Neutrophil (primary cell): ENCODE data around the gene SNU13.
"Not testable (repeated sequence)": the region's sequence is repeated elsewhere in the genome, so short reads cannot be mapped to it uniquely, and the experiment has no call there.

Experiments used
- H3K27ac ChIP-seq: fragments of 200-600 bp; sonication (generic); 2 replicates; pipeline ENCODE4 v1.5.1; 2016; ENCODE audit warnings: mild to moderate bottlenecking, moderate library complexity
- H3K27me3 ChIP-seq: fragments of 200-600 bp; sonication (generic); 2 replicates; pipeline ENCODE4 v1.6.0; 2016; ENCODE audit warnings: mild to moderate bottlenecking
- H3K36me3 ChIP-seq: fragments of 200-600 bp; sonication (generic); 2 replicates; pipeline ENCODE4 v1.5.1; 2017
- H3K4me1 ChIP-seq, 2 experiments: fragments of 200-600 bp in 1 of 2; sonication (generic) in 1 of 2; 1 replicate in 1 of 2; 2 replicates in 1 of 2; pipeline versions ENCODE4 v1.5.1 to v1.6.1; 2013 to 2016; ENCODE audit warnings: low read depth in 1 of 2, low read length in 1 of 2, mild to moderate bottlenecking in 1 of 2, moderate library complexity in 1 of 2; ENCODE audit not compliant: control insufficient read depth in 1 of 2, insufficient read depth in 1 of 2
- H3K4me3 ChIP-seq, 2 experiments: fragments of 200-600 bp in 1 of 2; sonication (generic) in 1 of 2; 1 replicate in 1 of 2; 2 replicates in 1 of 2; pipeline ENCODE4 v1.5.1; 2013 to 2016; ENCODE audit warnings: low read depth in 1 of 2, low read length in 1 of 2, mild to moderate bottlenecking in 1 of 2, moderate library complexity in 1 of 2
- H3K9me3 ChIP-seq: fragments of 200-600 bp; sonication (generic); 2 replicates; pipeline ENCODE4 v1.5.1; 2016
- CTCF ChIP-seq: fragments of 200-600 bp; sonication (generic); IDR thresholded peaks from 2 replicates; pipeline ENCODE4 v1.5.1; 2016; ENCODE audit warnings: antibody characterized with exemption

Gene SNU13

DNA sequence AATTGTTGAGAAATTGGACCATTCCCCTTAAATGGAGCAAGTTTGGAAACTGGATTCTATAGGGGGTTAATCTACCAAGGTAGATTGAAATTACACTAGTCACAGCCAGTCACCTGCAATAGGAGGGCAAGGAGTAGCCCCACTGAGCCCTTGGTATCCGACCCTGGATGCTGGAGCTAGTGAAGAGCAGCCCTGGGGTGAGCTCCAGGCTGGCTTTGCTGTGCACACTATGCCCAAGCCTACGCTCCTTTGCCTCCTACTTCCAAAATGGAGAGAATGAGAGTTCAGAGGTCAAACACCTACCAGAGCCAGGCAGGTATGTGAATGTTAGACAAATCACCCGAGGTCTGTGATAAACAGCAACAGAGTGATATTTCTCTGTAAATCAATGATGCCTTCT is 23.7 kb downstream of the SNU13 start:
- Histone ChIP-seq H3K27ac (no peak overlapping the region), H3K36me3 (peaks cover 51% of the 10 kb centered on the region), H3K9me3 (no peaks in the 10 kb centered on the region), H3K27me3 (no peaks in the 10 kb centered on the region), H3K4me3 (no peak overlapping the region), H3K4me1 (peaks cover 9 to 12% of the 10 kb centered on the region in 2 experiments)
- TF ChIP-seq CTCF: no peak

DNA sequence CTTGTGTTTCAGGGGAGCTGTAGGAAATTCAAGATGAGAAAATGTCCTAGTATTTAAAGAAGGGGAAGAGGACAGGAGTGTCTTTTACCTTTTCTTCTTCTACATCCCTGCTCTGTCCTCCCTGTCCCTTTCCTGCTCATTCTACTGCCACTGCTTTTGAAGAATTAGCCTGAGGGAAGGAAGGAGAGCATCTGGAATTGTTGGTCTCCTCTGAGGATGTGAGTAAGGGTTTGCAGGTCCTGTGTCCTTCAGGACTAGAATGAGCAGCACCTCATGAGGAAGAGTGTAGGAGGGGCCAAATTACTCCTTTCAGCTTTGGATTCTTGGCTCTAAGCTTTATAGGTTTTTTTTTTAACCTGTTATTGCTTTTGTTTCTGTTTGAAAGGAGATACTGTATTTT is 24.2 kb downstream of the SNU13 start:
- TF ChIP-seq CTCF: no peak
- H3K4me3 ChIP-seq: no peak overlapping the region
- H3K4me1 ChIP-seq: peaks cover 9 to 12% of the 10 kb centered on the region in 2 experiments
- H3K27ac ChIP-seq: no peak overlapping the region
- peaks cover 55% of the 10 kb centered on the region for H3K36me3 ChIP-seq
- H3K27me3 ChIP-seq: no peaks in the 10 kb centered on the region
- H3K9me3 ChIP-seq: no peaks in the 10 kb centered on the region

DNA sequence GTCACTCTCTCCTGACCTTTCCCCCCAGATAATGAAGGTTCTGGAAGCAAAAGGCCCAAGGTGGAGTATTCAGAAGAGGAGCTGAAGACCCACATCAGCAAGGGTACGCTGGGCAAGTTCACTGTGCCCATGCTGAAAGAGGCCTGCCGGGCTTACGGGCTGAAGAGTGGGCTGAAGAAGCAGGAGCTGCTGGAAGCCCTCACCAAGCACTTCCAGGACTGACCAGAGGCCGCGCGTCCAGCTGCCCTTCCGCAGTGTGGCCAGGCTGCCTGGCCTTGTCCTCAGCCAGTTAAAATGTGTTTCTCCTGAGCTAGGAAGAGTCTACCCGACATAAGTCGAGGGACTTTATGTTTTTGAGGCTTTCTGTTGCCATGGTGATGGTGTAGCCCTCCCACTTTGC is 25.1 kb downstream of the SNU13 start:
- H3K36me3 ChIP-seq: peaks cover 64% of the 10 kb centered on the region

GRCh38 chr22:41661713-41662112 is 27.0 kb downstream of the SNU13 start:
- Histone ChIP-seq H3K4me3 (no peak overlapping the region), H3K27me3 (no peaks in the 10 kb centered on the region), H3K36me3 (peaks cover 83% of the 10 kb centered on the region), H3K4me1 (peaks cover 4 to 5% of the 10 kb centered on the region in 2 experiments), H3K9me3 (no peaks in the 10 kb centered on the region), H3K27ac (no peak overlapping the region)
- TF ChIP-seq CTCF: no peak

More for the DNA sequence above, 25.1 kb downstream of the SNU13 start:
- H3K4me1 ChIP-seq: peaks cover 9 to 12% of the 10 kb centered on the region in 2 experiments
- H3K27ac ChIP-seq, H3K9me3 ChIP-seq, H3K27me3 ChIP-seq, H3K4me3 ChIP-seq: not testable (repeated sequence)

GRCh38 chr22:41661088-41661487 is 27.6 kb downstream of the SNU13 start:
- no peaks in the 10 kb centered on the region for H3K4me1 ChIP-seq
- no peaks in the 10 kb centered on the region for H3K9me3 ChIP-seq
- TF ChIP-seq CTCF: no peak
- no peak overlapping the region for H3K4me3 ChIP-seq
- peaks cover 89% of the 10 kb centered on the region for H3K36me3 ChIP-seq
- H3K27me3 ChIP-seq: no peaks in the 10 kb centered on the region
- no peak overlapping the region for H3K27ac ChIP-seq

- Histone ChIP-seq H3K4me3 (no peak overlapping the region), H3K36me3 (peaks cover 95% of the 10 kb centered on the region), H3K4me1 (no peaks in the 10 kb centered on the region), H3K27ac (no peak overlapping the region), H3K27me3 (no peaks in the 10 kb centered on the region), H3K9me3 (no peaks in the 10 kb centered on the region)
- no peak for TF ChIP-seq CTCF
Measured at GRCh38 chr22:41660416-41660815, 28.3 kb downstream of the SNU13 start.
